Measurements from ENCODE around the gene CRB3. TPM values are rescaled to one million over a fixed set of nuclear protein-coding genes. Genes with fewer than 3 reads are reported as not detected.

Gene CRB3
- total RNA-seq, 2 experiments from 2014 or later, result 0.58 to 0.70 TPM

GRCh38 chr19:6450166-6450565 lies 13.9 kb upstream of the CRB3 start:
- TF ChIP-seq, protein P1, sequence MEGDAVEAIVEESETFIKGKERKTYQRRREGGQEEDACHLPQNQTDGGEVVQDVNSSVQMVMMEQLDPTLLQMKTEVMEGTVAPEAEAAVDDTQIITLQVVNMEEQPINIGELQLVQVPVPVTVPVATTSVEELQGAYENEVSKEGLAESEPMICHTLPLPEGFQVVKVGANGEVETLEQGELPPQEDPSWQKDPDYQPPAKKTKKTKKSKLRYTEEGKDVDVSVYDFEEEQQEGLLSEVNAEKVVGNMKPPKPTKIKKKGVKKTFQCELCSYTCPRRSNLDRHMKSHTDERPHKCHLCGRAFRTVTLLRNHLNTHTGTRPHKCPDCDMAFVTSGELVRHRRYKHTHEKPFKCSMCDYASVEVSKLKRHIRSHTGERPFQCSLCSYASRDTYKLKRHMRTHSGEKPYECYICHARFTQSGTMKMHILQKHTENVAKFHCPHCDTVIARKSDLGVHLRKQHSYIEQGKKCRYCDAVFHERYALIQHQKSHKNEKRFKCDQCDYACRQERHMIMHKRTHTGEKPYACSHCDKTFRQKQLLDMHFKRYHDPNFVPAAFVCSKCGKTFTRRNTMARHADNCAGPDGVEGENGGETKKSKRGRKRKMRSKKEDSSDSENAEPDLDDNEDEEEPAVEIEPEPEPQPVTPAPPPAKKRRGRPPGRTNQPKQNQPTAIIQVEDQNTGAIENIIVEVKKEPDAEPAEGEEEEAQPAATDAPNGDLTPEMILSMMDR (IDR thresholded peaks at IDR 0.05), result no peak
- intact Hi-C loops (cut with micrococcal nuclease), result no loop called here
- Mint-ChIP-seq H3K9me3 (peaks cover 15% of the 10 kb centered on the region), H3K4me3 (no peak overlapping the region), H3K27me3 (no peaks in the 10 kb centered on the region), H3K4me1 (ENCODE audit: low read depth) (no peaks in the 10 kb centered on the region), H3K27ac (no peak overlapping the region), H3K36me3 (ENCODE audit: low read depth) (peaks cover 24% of the 10 kb centered on the region)
- DNase-seq, result no peak
- POLR2A ChIA-PET, result interaction anchor here (0.6 kb wide), 1 partner anchor 18 kb away, joined by 3 read pairs; no protein-coding TSS in a partner anchor
- no peak for ATAC-seq
- CTCF ChIA-PET, result no interaction called here

- no peaks in the 10 kb centered on the region for H3K27me3 Mint-ChIP-seq
- H3K4me3 Mint-ChIP-seq, result no peak overlapping the region
- DNase-seq, result no peak
- H3K27ac Mint-ChIP-seq, result no peak overlapping the region
- POLR2A ChIA-PET, result interaction anchor here (0.6 to 2.3 kb wide), 2 partner anchors 26 to 36 kb away, joined by 3 to 5 read pairs; no protein-coding TSS in a partner anchor
- H3K4me1 Mint-ChIP-seq (ENCODE audit: low read depth), result no peaks in the 10 kb centered on the region
- CTCF ChIA-PET, result no interaction called here
- H3K36me3 Mint-ChIP-seq (ENCODE audit: low read depth), result peaks cover 33% of the 10 kb centered on the region
- no peak for ATAC-seq
- peaks cover 19% of the 10 kb centered on the region for H3K9me3 Mint-ChIP-seq
- intact Hi-C loops (cut with micrococcal nuclease), result no loop called here
- TF ChIP-seq, protein P1 (IDR thresholded peaks at IDR 0.05), result no peak
Observed at GRCh38 chr19:6451583-6452222, 12.4 kb upstream of the CRB3 start.

GRCh38 chr19:6452223-6452614 lies 11.9 kb upstream of the CRB3 start:
- peaks cover 19% of the 10 kb centered on the region for H3K9me3 Mint-ChIP-seq
- TF ChIP-seq, protein P1 (IDR thresholded peaks at IDR 0.05), result no peak
- intact Hi-C loops (cut with micrococcal nuclease), result no loop called here
- no peak for DNase-seq
- no peak for ATAC-seq
- ChIA-PET POLR2A (interaction anchor here (0.6 to 2.3 kb wide), 2 partner anchors 26 to 36 kb away, joined by 3 to 5 read pairs; no protein-coding TSS in a partner anchor), CTCF (no interaction called here)
- H3K36me3 Mint-ChIP-seq (ENCODE audit: low read depth), result peaks cover 33% of the 10 kb centered on the region
- H3K27me3 Mint-ChIP-seq, result no peaks in the 10 kb centered on the region
- H3K27ac Mint-ChIP-seq, result no peak overlapping the region
- no peak overlapping the region for H3K4me3 Mint-ChIP-seq
- H3K4me1 Mint-ChIP-seq (ENCODE audit: low read depth), result no peaks in the 10 kb centered on the region

- peaks cover 19% of the 10 kb centered on the region for H3K9me3 Mint-ChIP-seq
- no peaks in the 10 kb centered on the region for H3K27me3 Mint-ChIP-seq
- peaks cover 38% of the 10 kb centered on the region for H3K36me3 Mint-ChIP-seq (ENCODE audit: low read depth)
- no peaks in the 10 kb centered on the region for H3K4me1 Mint-ChIP-seq (ENCODE audit: low read depth)
- DNase-seq (no peak), ATAC-seq (no peak)
- no peak overlapping the region for H3K4me3 Mint-ChIP-seq
- ChIA-PET POLR2A (interaction anchor here (2.3 kb wide), 1 partner anchor 27 kb away, joined by 5 read pairs; no protein-coding TSS in a partner anchor), CTCF (no interaction called here)
- intact Hi-C loops (cut with micrococcal nuclease), result no loop called here
- no peak overlapping the region for H3K27ac Mint-ChIP-seq
- TF ChIP-seq, protein P1 (IDR thresholded peaks at IDR 0.05), result no peak
Observed at GRCh38 chr19:6452899-6453298, 11.2 kb upstream of the CRB3 start.

DNA sequence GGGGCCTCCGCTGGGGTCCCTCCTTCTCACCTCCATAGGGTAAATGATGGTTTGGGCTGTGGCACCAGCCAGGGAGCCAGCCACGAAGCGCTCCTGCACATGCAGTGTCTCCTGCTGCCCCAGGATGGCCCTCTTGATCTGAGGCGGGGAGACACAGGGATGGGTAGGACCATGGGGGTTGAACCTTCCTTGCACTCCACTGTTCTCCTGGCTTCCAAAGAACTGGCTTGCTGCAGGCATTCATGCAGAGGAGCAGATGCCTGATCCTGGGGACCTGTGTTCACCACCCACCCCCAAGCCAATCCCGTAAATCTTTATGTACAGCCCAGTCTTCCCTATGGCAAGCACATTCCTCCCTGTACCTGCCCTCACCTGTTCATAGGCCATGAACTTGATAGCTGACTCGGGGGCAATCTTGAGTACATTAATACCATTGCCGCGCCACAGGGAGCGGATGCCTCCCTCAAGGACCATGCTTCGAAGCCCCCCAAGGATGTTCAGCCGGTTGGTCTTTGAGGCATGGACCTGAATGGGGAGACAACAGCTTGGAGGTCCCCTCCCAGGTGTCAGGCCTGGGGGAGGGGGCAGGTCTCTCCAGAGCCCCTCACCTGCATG lies 10.0 kb upstream of the CRB3 start:
- H3K9me3 Mint-ChIP-seq, result peaks cover 19% of the 10 kb centered on the region
- ChIA-PET POLR2A (interaction anchor here (2.3 kb wide), 1 partner anchor 28 kb away, joined by 5 read pairs; no protein-coding TSS in a partner anchor), CTCF (no interaction called here)
- no peak for DNase-seq
- H3K4me1 Mint-ChIP-seq (ENCODE audit: low read depth), result peaks cover 11% of the 10 kb centered on the region
- H3K27me3 Mint-ChIP-seq, result no peaks in the 10 kb centered on the region
- no peak overlapping the region for H3K27ac Mint-ChIP-seq
- H3K36me3 Mint-ChIP-seq (ENCODE audit: low read depth), result peaks cover 38% of the 10 kb centered on the region
- H3K4me3 Mint-ChIP-seq, result no peak overlapping the region
- no peak for ATAC-seq
- intact Hi-C loops (cut with micrococcal nuclease), result no loop called here
- TF ChIP-seq, protein P1 (IDR thresholded peaks at IDR 0.05), result no peak

Measured in activated CD8-positive, alpha-beta T cell treated with anti-CD3 and anti-CD28 coated beads for 36 hours (primary cell).